GM21528 (cell line): Measurements from ENCODE around the gene C10orf67.
"Not testable (repeated sequence)": the region's sequence is repeated elsewhere in the genome, so short reads cannot be mapped to it uniquely, and the experiment has no call there.

Source experiments
- ATAC-seq: cut with Tn5 transposase; IDR thresholded peaks from one replicate; pipeline ENCODE4 v1.9.1; 2021; ENCODE audit warnings: mild to moderate bottlenecking, moderate library complexity; ENCODE audit not compliant: unreplicated experiment, low FRiP score

The C10orf67 gene

GRCh38 chr10:23281044-23281433 is 63.6 kb downstream of the C10orf67 start:
- ATAC-seq = no peak

- no peak for ATAC-seq
Measured at GRCh38 chr10:23280419-23281043, 64.1 kb downstream of the C10orf67 start.

- ATAC-seq = no peak
Measured at GRCh38 chr10:23275355-23275754, 69.2 kb downstream of the C10orf67 start.

GRCh38 chr10:23274179-23274578 is 70.4 kb downstream of the C10orf67 start:
- ATAC-seq = not testable (repeated sequence)

GRCh38 chr10:23270531-23270930 is 74.1 kb downstream of the C10orf67 start:
- ATAC-seq = no peak

- ATAC-seq = no peak
Measured at GRCh38 chr10:23263441-23264164, 81.0 kb downstream of the C10orf67 start.

- no peak for ATAC-seq
Measured at GRCh38 chr10:23262928-23263327, 81.7 kb downstream of the C10orf67 start.

GRCh38 chr10:23258516-23258915 is 86.1 kb downstream of the C10orf67 start:
- ATAC-seq = no peak

- no peak for ATAC-seq
Measured at GRCh38 chr10:23253780-23254179, 90.8 kb downstream of the C10orf67 start.

GRCh38 chr10:23252859-23253258 is 91.7 kb downstream of the C10orf67 start:
- not testable (repeated sequence) for ATAC-seq

- not testable (repeated sequence) for ATAC-seq
Measured at GRCh38 chr10:23241779-23242178, 102.8 kb downstream of the C10orf67 start.

GRCh38 chr10:23238015-23238414 is 106.6 kb downstream of the C10orf67 start:
- no peak for ATAC-seq

- ATAC-seq = no peak
Measured at GRCh38 chr10:23230582-23230981, 114.0 kb downstream of the C10orf67 start.

- no peak for ATAC-seq
Measured at GRCh38 chr10:23217471-23217870, 127.1 kb downstream of the C10orf67 start.

- no peak for ATAC-seq
Measured at GRCh38 chr10:23205972-23206642, 138.5 kb downstream of the C10orf67 start.

GRCh38 chr10:23204773-23205172 is 139.8 kb downstream of the C10orf67 start:
- no peak for ATAC-seq

- ATAC-seq = no peak
Measured at GRCh38 chr10:23203369-23204325, 140.9 kb downstream of the C10orf67 start.

- ATAC-seq = no peak
Measured at GRCh38 chr10:23202779-23203178, 141.8 kb downstream of the C10orf67 start.

- no peak for ATAC-seq
Measured at GRCh38 chr10:23201837-23202236, 142.8 kb downstream of the C10orf67 start.

- ATAC-seq = no peak
Measured at GRCh38 chr10:23200997-23201652, 143.5 kb downstream of the C10orf67 start.
